DOHH2 (cell line): ENCODE measurements around the gene AP2M1.

Experiments used
- H3F3A ChIP-seq: fragments of 200-600 bp; sonication (generic), shearing (Covaris generic); 2 replicates; pipeline ENCODE4 v1.6.0; 2016; ENCODE audit warnings: antibody characterized with exemption, mild to moderate bottlenecking; ENCODE audit not compliant: control insufficient read depth, insufficient read depth
- H3K27ac ChIP-seq: fragments of 200-600 bp; sonication (generic); 2 replicates; pipeline ENCODE4 v1.5.1; 2014; ENCODE audit warnings: low read depth, mild to moderate bottlenecking, low read length, moderate library complexity
- H3K27me3 ChIP-seq: fragments of 200-600 bp; sonication (generic); 2 replicates; pipeline ENCODE4 v1.6.1; 2014; ENCODE audit warnings: mild to moderate bottlenecking, low read length, mixed read lengths; ENCODE audit not compliant: control insufficient read depth
- H3K36me3 ChIP-seq: fragments of 200-600 bp; sonication (generic); 2 replicates; pipeline ENCODE4 v1.6.1; 2014; ENCODE audit warnings: mild to moderate bottlenecking, low read length, moderate library complexity, mixed read lengths; ENCODE audit not compliant: control insufficient read depth
- H3K4me1 ChIP-seq: fragments of 200-600 bp; sonication (generic); 2 replicates; pipeline ENCODE4 v1.6.1; 2014; ENCODE audit warnings: mild to moderate bottlenecking, low read length, mixed read lengths; ENCODE audit not compliant: control insufficient read depth
- H3K4me2 ChIP-seq: fragments of 200-600 bp; sonication (generic); 2 replicates; pipeline ENCODE4 v1.6.0; 2014; ENCODE audit warnings: mild to moderate bottlenecking, low read length, moderate library complexity
- H3K4me3 ChIP-seq: fragments of 200-600 bp; sonication (generic); 2 replicates; pipeline ENCODE4 v1.5.1; 2014; ENCODE audit warnings: mild to moderate bottlenecking, low read length, mixed read lengths
- H3K79me2 ChIP-seq: fragments of 200-600 bp; sonication (generic); 2 replicates; pipeline ENCODE4 v1.6.1; 2014; ENCODE audit warnings: mild to moderate bottlenecking, low read length, mixed read lengths; ENCODE audit not compliant: control insufficient read depth
- H3K9me2 ChIP-seq: fragments of 200-600 bp; sonication (generic); replicated peaks from 2 replicates; pipeline ENCODE4 v1.6.1; 2014; ENCODE audit warnings: mild to moderate bottlenecking, low read length, mixed read lengths; ENCODE audit not compliant: control insufficient read depth
- H3K9me3 ChIP-seq: fragments of 200-600 bp; sonication (generic); 2 replicates; pipeline ENCODE4 v1.6.1; 2014; ENCODE audit warnings: antibody characterized with exemption, low read length, mixed read lengths; ENCODE audit not compliant: control insufficient read depth, insufficient read depth
- H4K20me1 ChIP-seq: fragments of 200-600 bp; sonication (generic); 2 replicates; pipeline ENCODE4 v1.6.0; 2014; ENCODE audit warnings: low read depth, mild to moderate bottlenecking, antibody characterized with exemption, low read length, moderate library complexity; ENCODE audit not compliant: control insufficient read depth, insufficient read depth
- CTCF ChIP-seq: fragments of 200-600 bp; sonication (generic); IDR thresholded peaks from one replicate; pipeline ENCODE4 v1.5.1; 2014; ENCODE audit warnings: antibody characterized with exemption, mild to moderate bottlenecking, low read depth, low read length; ENCODE audit not compliant: poor library complexity, severe bottlenecking
- EZH2phosphoT487 ChIP-seq: fragments of 200-600 bp; sonication (generic); IDR thresholded peaks from 2 replicates; pipeline ENCODE4 v1.6.1; 2017; ENCODE audit warnings: borderline replicate concordance, mild to moderate bottlenecking, antibody characterized with exemption, low read length, moderate library complexity, mixed read lengths

The AP2M1 gene

GRCh38 chr3:184132945-184133344, 41.7 kb upstream of the AP2M1 start:
- Histone ChIP-seq H3F3A (0 out of 2 replicates have a peak, but pooled peaks cover 7% of the 10 kb centered on the region), H3K27ac (no peak overlapping the region), H4K20me1 (0 out of 2 replicates have a peak, but pooled peaks cover 5% of the 10 kb centered on the region), H3K9me2 (no peaks in the 10 kb centered on the region), H3K9me3 (no peaks in the 10 kb centered on the region), H3K4me3 (no peak overlapping the region), H3K27me3 (no peaks in the 10 kb centered on the region), H3K79me2 (peaks cover 43% of the 10 kb centered on the region), H3K36me3 (peaks cover 26% of the 10 kb centered on the region), H3K4me1 (peaks cover 20% of the 10 kb centered on the region), H3K4me2 (no peak overlapping the region)
- TF ChIP-seq EZH2phosphoT487: no peak
- TF ChIP-seq CTCF: no peak

- Histone ChIP-seq H3K4me1 (peaks cover 20% of the 10 kb centered on the region), H3K9me2 (no peaks in the 10 kb centered on the region), H3K9me3 (no peaks in the 10 kb centered on the region), H3K4me2 (peak overlapping the region; percentile 92), H3K27me3 (no peaks in the 10 kb centered on the region), H3K79me2 (peaks cover 54% of the 10 kb centered on the region), H3K36me3 (peaks cover 34% of the 10 kb centered on the region), H3K4me3 (peak overlapping the region; percentile 91), H3F3A (0 out of 2 replicates have a peak, but pooled peaks cover 7% of the 10 kb centered on the region), H3K27ac (peak overlapping the region; percentile 44), H4K20me1 (0 out of 2 replicates have a peak, but pooled peaks cover 5% of the 10 kb centered on the region)
- no peak for TF ChIP-seq CTCF
- no peak for TF ChIP-seq EZH2phosphoT487
Observed at GRCh38 chr3:184133840-184134745, 40.6 kb upstream of the AP2M1 start.

- H4K20me1 ChIP-seq: 0 out of 2 replicates have a peak, but pooled peaks cover 5% of the 10 kb centered on the region
- peaks cover 35% of the 10 kb centered on the region for H3K36me3 ChIP-seq
- H3K4me2 ChIP-seq: peak overlapping the region; percentile 92
- H3K9me3 ChIP-seq: no peaks in the 10 kb centered on the region
- no peak for TF ChIP-seq EZH2phosphoT487
- TF ChIP-seq CTCF: no peak
- no peaks in the 10 kb centered on the region for H3K9me2 ChIP-seq
- H3K27me3 ChIP-seq: no peaks in the 10 kb centered on the region
- H3K4me3 ChIP-seq: peak overlapping the region; percentile 91
- H3F3A ChIP-seq: 0 out of 2 replicates have a peak, but pooled peaks cover 7% of the 10 kb centered on the region
- H3K27ac ChIP-seq: peak overlapping the region; percentile 44
- peaks cover 20% of the 10 kb centered on the region for H3K4me1 ChIP-seq
- H3K79me2 ChIP-seq: peaks cover 58% of the 10 kb centered on the region
Observed at GRCh38 chr3:184134746-184135148, 39.9 kb upstream of the AP2M1 start.
